K562 treated with DMSO at 1 percent for 48 hours (cell line): ENCODE results near the gene OR1D2. TPM values are rescaled to one million over a fixed set of nuclear protein-coding genes. Genes with fewer than 3 reads are reported as not detected.

Experiments
- total RNA-seq: library from RNA; unstranded; fragments of 300-600 nt; gene quantifications from 2 replicates; pipeline ENCODE4 v1.2.3, GENCODE V29; 2022; ENCODE audit warnings: low replicate concordance; ENCODE audit errors: extremely low read depth

Gene OR1D2, protein sequence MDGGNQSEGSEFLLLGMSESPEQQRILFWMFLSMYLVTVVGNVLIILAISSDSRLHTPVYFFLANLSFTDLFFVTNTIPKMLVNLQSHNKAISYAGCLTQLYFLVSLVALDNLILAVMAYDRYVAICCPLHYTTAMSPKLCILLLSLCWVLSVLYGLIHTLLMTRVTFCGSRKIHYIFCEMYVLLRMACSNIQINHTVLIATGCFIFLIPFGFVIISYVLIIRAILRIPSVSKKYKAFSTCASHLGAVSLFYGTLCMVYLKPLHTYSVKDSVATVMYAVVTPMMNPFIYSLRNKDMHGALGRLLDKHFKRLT
- total RNA-seq = not detected in 2 replicates

GRCh38 chr17:3104322-3104721, at the start of gene OR1D2:
Gene OR1D2, minus strand, starts transcription at chr17:3104422. Its CDS starts 11,426 bp downstream, at chr17:3092996.

GRCh38 chr17:3127451-3127850, 23.2 kb upstream of the OR1D2 start, which contains the start of gene OR1G1:
Gene OR1G1, minus strand, starts transcription at chr17:3127551. Its CDS starts 0 bp downstream, at chr17:3127551.

DNA sequence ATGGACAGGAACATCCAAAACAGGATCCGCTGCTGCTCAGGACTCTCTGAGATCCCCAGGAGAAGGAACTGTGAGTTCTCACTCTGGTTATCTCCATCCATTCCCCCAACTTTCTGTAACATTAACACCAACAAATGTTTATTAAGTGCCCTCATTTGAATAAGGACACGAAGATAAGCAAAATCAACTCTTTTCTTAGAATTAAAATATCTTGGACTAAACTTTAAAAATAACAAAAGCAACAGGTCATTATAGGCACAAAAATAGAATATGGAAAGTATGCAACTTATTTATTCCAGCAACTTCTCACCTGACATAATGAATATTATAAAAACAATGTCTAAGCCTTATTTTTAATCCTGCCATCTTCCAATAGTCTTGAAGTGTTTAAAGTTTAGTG, 40.7 kb downstream of the OR1D2 start, which contains the start of gene OR1D5:
OR1D5 (minus strand) TSS at position 101 of the 400 bp plus-strand sequence; CDS start at position 101, 0 bp downstream.

Other genes starting within 250 kb of the OR1D2 start
- not detected in 2 replicates for gene OR1D5, start 40.8 kb downstream of the OR1D2 start, total RNA-seq
- not detected in 2 replicates for gene OR1G1, start 23.1 kb upstream of the OR1D2 start, total RNA-seq
- not detected in 2 replicates for gene OR1A2, start 93.1 kb upstream of the OR1D2 start, total RNA-seq
- gene OR1A1, start 103.2 kb upstream of the OR1D2 start, total RNA-seq = not detected in 2 replicates
- not detected in 2 replicates for gene OR3A1, start 193.9 kb upstream of the OR1D2 start, total RNA-seq